CD4-positive, alpha-beta memory T cell (primary cell): ENCODE measurements around the gene HLA-DMB. TPM values are rescaled to one million over a fixed set of nuclear protein-coding genes. Genes with fewer than 3 reads are reported as not detected.
A peak's percentile ranks its signal among the peaks of the same experiment; 100 is the strongest.

Source experiments
- CTCF ChIA-PET: fragments of 350-600 bp; sonication (Branson Sonifier 250); formaldehyde crosslinking; loops from one replicate; lab custom pipeline; 2021; ENCODE audit warnings: inconsistent platforms; ENCODE audit not compliant: partially characterized antibody; lab: Charles Lee
- POLR2A ChIA-PET: fragments of 350-600 bp; sonication (Branson Sonifier 250); formaldehyde crosslinking; loops from one replicate; lab custom pipeline; 2021; ENCODE audit not compliant: partially characterized antibody; lab: Charles Lee
- DNase-seq, 5 donors: peaks; one replicate each; pipeline versions ENCODE4 v3.0.0 to v3.0.0-alpha.2; 2020 to 2022; ENCODE audit warnings: mixed read lengths in 1 of 5
- H3K27ac ChIP-seq: one replicate; pipeline ENCODE4 v1.7.0; 2013; ENCODE audit warnings: low read depth, low read length
- H3K27me3 ChIP-seq: 2 replicates; pipeline ENCODE4 v1.7.0; 2013; ENCODE audit warnings: mild to moderate bottlenecking, low read length, moderate library complexity; ENCODE audit not compliant: insufficient read depth
- H3K36me3 ChIP-seq: 2 replicates; pipeline ENCODE4 v1.7.0; 2013; ENCODE audit warnings: mild to moderate bottlenecking, low read length, moderate library complexity; ENCODE audit not compliant: insufficient read depth
- H3K4me1 ChIP-seq: 2 replicates; pipeline ENCODE4 v1.7.0; 2013; ENCODE audit warnings: mild to moderate bottlenecking, low read length, moderate library complexity; ENCODE audit not compliant: insufficient read depth
- H3K4me3 ChIP-seq, 2 donors: one replicate each; pipeline ENCODE4 v1.7.0; 2013; ENCODE audit warnings: low read length in 2 of 2, mild to moderate bottlenecking in 1 of 2
- H3K9me3 ChIP-seq, 2 donors: one replicate each; pipeline ENCODE4 v1.7.0; 2013; ENCODE audit warnings: low read length in 2 of 2, control low read depth in 1 of 2; ENCODE audit not compliant: control insufficient read depth in 1 of 2
- H3K27ac Mint-ChIP-seq, 7 donors: one replicate each; pipeline ENCODE4 v1.8.0; 2020 to 2021; ENCODE audit warnings: mixed read lengths in 7 of 7, mild to moderate bottlenecking in 6 of 7, inconsistent platforms in 3 of 7, moderate library complexity in 3 of 7
- H3K27me3 Mint-ChIP-seq, 2 donors: one replicate each; pipeline ENCODE4 v1.8.0; 2020 to 2021; ENCODE audit warnings: mixed read lengths in 2 of 2
- H3K36me3 Mint-ChIP-seq, 2 donors: one replicate each; pipeline ENCODE4 v1.8.0; 2020 to 2021; ENCODE audit warnings: mixed read lengths in 2 of 2, inconsistent platforms in 1 of 2, mild to moderate bottlenecking in 1 of 2
- H3K4me1 Mint-ChIP-seq, 4 donors: one replicate each; pipeline ENCODE4 v1.8.0; 2020 to 2021; ENCODE audit warnings: mixed read lengths in 4 of 4, mild to moderate bottlenecking in 1 of 4
- H3K4me3 Mint-ChIP-seq, 8 donors: one replicate each; pipeline ENCODE4 v1.8.0; 2020 to 2021; ENCODE audit warnings: mixed read lengths in 8 of 8, mild to moderate bottlenecking in 7 of 8, moderate library complexity in 6 of 8, inconsistent platforms in 3 of 8
- H3K9me3 Mint-ChIP-seq, 8 donors: one replicate each; pipeline ENCODE4 v1.8.0; 2020 to 2021; ENCODE audit warnings: mixed read lengths in 8 of 8, mild to moderate bottlenecking in 5 of 8, inconsistent platforms in 3 of 8, moderate library complexity in 1 of 8
- intact Hi-C: fragments of 100-400 bp; cut with micrococcal nuclease; formaldehyde crosslinking; loops from one replicate; pipeline ENCODE4 v1.15.1; 2023
- polyA plus RNA-seq, 2 donors: library from polyadenylated mRNA; unstranded; fragments of 300-500 nt; fragmentation: Illumina TruSeq; gene quantifications; one replicate each; pipeline ENCODE4 v1.2.3, GENCODE V29; 2021
- total RNA-seq, 2 experiments: library from RNA; stranded (reverse); gene quantifications; one replicate each; pipeline ENCODE4 v1.2.3, GENCODE V29; 2021

HLA-DMB gene
- total and polyA plus RNA-seq, 4 experiments from 2014 or later: 7.6 to 15.5 (median 8.0) TPM

- no peak for DNase-seq
- H3K4me1 ChIP-seq: peaks cover 61% of the 10 kb centered on the region
- peaks cover 42 to 68% (median 53%) of the 10 kb centered on the region in 4 donors for H3K4me1 Mint-ChIP-seq
- H3K4me3 ChIP-seq: no peak overlapping the region
- no peak overlapping the region for H3K27ac ChIP-seq
- peaks cover 6 to 11% of the 10 kb centered on the region in 2 donors for H3K36me3 Mint-ChIP-seq
- no peaks in the 10 kb centered on the region for H3K27me3 ChIP-seq
- H3K36me3 ChIP-seq: no peaks in the 10 kb centered on the region
- intact Hi-C loops: no loop called here
- H3K4me3 Mint-ChIP-seq: peak overlapping the region in 2 of 8 donors; percentile 23 to 33
- peak overlapping the region in 6 of 7 donors; percentile 7 to 93 (median 68) for H3K27ac Mint-ChIP-seq
- ChIA-PET POLR2A (interaction anchor here (0.6 to 24.6 kb wide), 5 partner anchors 9 to 1462 kb away, joined by 4 to 615 read pairs (median 12); partner anchors contain the start of genes HLA-DMA, PSMB8, PSMB9 and RPS10), CTCF (interaction anchor here (0.9 to 22.2 kb wide), 7 partner anchors 8 to 126 kb away, joined by 3 to 537 read pairs (median 3); partner anchors contain the start of genes HLA-DMA and TAP2)
- no peaks in the 10 kb centered on the region for H3K9me3 Mint-ChIP-seq
- no peaks in the 10 kb centered on the region for H3K27me3 Mint-ChIP-seq
- no peaks in the 10 kb centered on the region for H3K9me3 ChIP-seq
These were observed 23.0 kb upstream of the HLA-DMB start for GRCh38 chr6:32963866-32964265.

GRCh38 chr6:32962213-32962826, 21.5 kb upstream of the HLA-DMB start:
- CTCF ChIA-PET: interaction anchor here (1.3 to 22.2 kb wide), 6 partner anchors 9 to 29 kb away, joined by 3 to 537 read pairs (median 19); partner anchors contain the start of gene HLA-DMA
- Mint-ChIP-seq H3K27ac (peak overlapping the region in 5 of 7 donors; percentile 20 to 63 (median 50)), H3K4me3 (peak overlapping the region in 2 of 8 donors; percentile 21 to 26), H3K9me3 (no peaks in the 10 kb centered on the region), H3K27me3 (no peaks in the 10 kb centered on the region), H3K36me3 (peaks cover 0 to 16% of the 10 kb centered on the region in 2 donors), H3K4me1 (peaks cover 41 to 59% (median 50%) of the 10 kb centered on the region in 4 donors)
- no peaks in the 10 kb centered on the region for H3K27me3 ChIP-seq
- H3K36me3 ChIP-seq: no peaks in the 10 kb centered on the region
- intact Hi-C loops: no loop called here
- H3K9me3 ChIP-seq: no peaks in the 10 kb centered on the region
- DNase-seq: no peak
- no peak overlapping the region for H3K27ac ChIP-seq
- peaks cover 57% of the 10 kb centered on the region for H3K4me1 ChIP-seq
- POLR2A ChIA-PET: interaction anchor here (1.0 to 24.6 kb wide), 6 partner anchors 8 to 118 kb away, joined by 3 to 615 read pairs (median 9); partner anchors contain the start of genes HLA-DMA and PSMB8
- no peak overlapping the region for H3K4me3 ChIP-seq

- H3K4me1 ChIP-seq: peaks cover 40% of the 10 kb centered on the region
- no peaks in the 10 kb centered on the region for H3K36me3 ChIP-seq
- H3K27me3 ChIP-seq: no peaks in the 10 kb centered on the region
- no peaks in the 10 kb centered on the region for H3K9me3 ChIP-seq
- ChIA-PET POLR2A (interaction anchor here (3.7 to 16.9 kb wide), 2 partner anchors 18 to 116 kb away, joined by 12 to 615 read pairs; partner anchors contain the start of gene PSMB8), CTCF (interaction anchor here (2.3 to 9.5 kb wide), 2 partner anchors 11 to 27 kb away, joined by 6 to 102 read pairs; no protein-coding TSS in a partner anchor)
- no peak overlapping the region for H3K4me3 ChIP-seq
- Mint-ChIP-seq H3K4me3 (no peak overlapping the region), H3K27me3 (no peaks in the 10 kb centered on the region), H3K9me3 (no peaks in the 10 kb centered on the region), H3K36me3 (peaks cover 0 to 16% of the 10 kb centered on the region in 2 donors), H3K4me1 (peaks cover 29 to 41% (median 35%) of the 10 kb centered on the region in 4 donors), H3K27ac (peak overlapping the region in 1 of 7 donors; percentile 38)
- no peak for DNase-seq
- no peak overlapping the region for H3K27ac ChIP-seq
- intact Hi-C loops: no loop called here
These were observed 19.7 kb upstream of the HLA-DMB start for GRCh38 chr6:32960563-32960962.

GRCh38 chr6:32956176-32956575, 15.3 kb upstream of the HLA-DMB start:
- Histone ChIP-seq H3K4me1 (peaks cover 28% of the 10 kb centered on the region), H3K9me3 (no peaks in the 10 kb centered on the region), H3K4me3 (no peak overlapping the region), H3K36me3 (no peaks in the 10 kb centered on the region), H3K27ac (no peak overlapping the region), H3K27me3 (no peaks in the 10 kb centered on the region)
- Mint-ChIP-seq H3K36me3 (peaks cover 0 to 5% of the 10 kb centered on the region in 2 donors), H3K4me3 (no peak overlapping the region), H3K4me1 (peaks cover 26 to 42% (median 35%) of the 10 kb centered on the region in 4 donors), H3K27me3 (no peaks in the 10 kb centered on the region), H3K9me3 (no peaks in the 10 kb centered on the region), H3K27ac (peak overlapping the region in 2 of 7 donors; percentile 77 to 86)
- CTCF ChIA-PET: interaction anchor here (0.7 to 13.5 kb wide), 5 partner anchors 16 to 150 kb away, joined by 5 to 567 read pairs (median 235); partner anchors contain the start of genes BRD2 and HLA-DMB
- POLR2A ChIA-PET: interaction anchor here (4.4 to 11.1 kb wide), 2 partner anchors 18 to 22 kb away, joined by 27 to 607 read pairs; partner anchors contain the start of gene BRD2
- no peak for DNase-seq
- intact Hi-C loops: no loop called here

- Histone ChIP-seq H3K36me3 (no peaks in the 10 kb centered on the region), H3K4me1 (peaks cover 27% of the 10 kb centered on the region), H3K4me3 (no peak overlapping the region), H3K27ac (no peak overlapping the region), H3K9me3 (no peaks in the 10 kb centered on the region), H3K27me3 (no peaks in the 10 kb centered on the region)
- H3K27ac Mint-ChIP-seq: peak overlapping the region in 3 of 7 donors; percentile 17 to 31 (median 18)
- peak in 4 of 5 donors; percentile 32 to 43 (median 37) for DNase-seq
- H3K4me3 Mint-ChIP-seq: no peak overlapping the region
- no peaks in the 10 kb centered on the region for H3K9me3 Mint-ChIP-seq
- H3K4me1 Mint-ChIP-seq: peaks cover 24 to 38% (median 32%) of the 10 kb centered on the region in 4 donors
- H3K36me3 Mint-ChIP-seq: peaks cover 0 to 5% of the 10 kb centered on the region in 2 donors
- ChIA-PET CTCF (interaction anchor here (0.6 to 13.5 kb wide), 14 partner anchors 17 to 542 kb away, joined by 3 to 567 read pairs (median 6); partner anchors contain the start of genes BRD2 and HLA-DMB), POLR2A (interaction anchor here (1.0 to 11.1 kb wide), 5 partner anchors 13 to 116 kb away, joined by 3 to 607 read pairs (median 27); partner anchors contain the start of genes BRD2 and HLA-DMB)
- intact Hi-C loops: no loop called here
- H3K27me3 Mint-ChIP-seq: no peaks in the 10 kb centered on the region
These were observed 14.4 kb upstream of the HLA-DMB start for GRCh38 chr6:32954986-32955802.

- Histone ChIP-seq H3K27ac (no peak overlapping the region), H3K4me1 (peaks cover 27% of the 10 kb centered on the region), H3K27me3 (no peaks in the 10 kb centered on the region), H3K36me3 (no peaks in the 10 kb centered on the region), H3K9me3 (no peaks in the 10 kb centered on the region), H3K4me3 (no peak overlapping the region)
- CTCF ChIA-PET: interaction anchor here (0.6 to 13.5 kb wide), 20 partner anchors 17 to 1762 kb away, joined by 3 to 567 read pairs (median 8); partner anchors contain the start of genes BRD2, HLA-DMB and TAP2
- POLR2A ChIA-PET: interaction anchor here (1.0 to 11.1 kb wide), 6 partner anchors 12 to 115 kb away, joined by 3 to 607 read pairs (median 20); partner anchors contain the start of genes BRD2, HLA-DMB and PSMB8
- Mint-ChIP-seq H3K4me3 (no peak overlapping the region), H3K36me3 (peaks cover 0 to 5% of the 10 kb centered on the region in 2 donors), H3K27me3 (no peaks in the 10 kb centered on the region), H3K4me1 (peaks cover 24 to 42% (median 34%) of the 10 kb centered on the region in 4 donors), H3K9me3 (no peaks in the 10 kb centered on the region), H3K27ac (peak overlapping the region in 2 of 7 donors; percentile 38 to 55)
- intact Hi-C loops: no loop called here
- DNase-seq: no peak
These were observed 13.4 kb upstream of the HLA-DMB start for GRCh38 chr6:32954267-32954666.
